GM12892 (cell line): ENCODE results near the gene CST11.

Source experiments
- POLR2A ChIP-seq: IDR thresholded peaks from 2 replicates; pipeline ENCODE4 v1.6.1; 2011; ENCODE audit warnings: low read depth, low read length, control low read depth
- POLR2AphosphoS5 ChIP-seq: IDR thresholded peaks from 2 replicates; pipeline ENCODE4 v1.6.1; 2011; ENCODE audit warnings: low read depth, low read length, control low read depth

DNA sequence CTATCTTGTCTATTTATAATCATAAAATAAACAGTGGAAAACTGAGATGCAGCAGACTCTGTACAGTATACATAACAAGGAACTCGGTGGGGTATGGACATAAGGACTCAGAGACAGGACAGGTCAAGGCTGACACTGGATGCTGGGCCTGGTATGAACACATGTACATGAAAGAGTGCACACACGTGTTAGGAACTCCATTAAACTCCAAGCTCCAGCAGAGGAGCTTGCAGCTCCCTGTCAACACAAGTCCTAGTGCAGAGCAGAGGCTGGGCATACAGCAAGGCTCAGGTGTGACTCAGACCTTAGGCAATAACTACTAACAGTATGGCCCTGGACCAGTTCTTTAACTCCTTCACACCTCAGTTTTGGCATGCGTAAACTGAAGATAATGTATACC, 48.5 kb downstream of the CST11 start:
- no peak for TF ChIP-seq POLR2AphosphoS5
- no peak for TF ChIP-seq POLR2A
